H1 (cell line): Measurements from ENCODE around the gene PRR7. TPM values are rescaled to one million over a fixed set of nuclear protein-coding genes. Genes with fewer than 3 reads are reported as not detected.

Experiments
- ATF2 ChIP-seq: IDR thresholded peaks from 2 replicates; pipeline ENCODE4 v1.6.1; 2012; ENCODE audit warnings: low read length, inconsistent platforms
- polyA plus RNA-seq, 7 experiments: library from polyadenylated mRNA; depleted of rRNA in 3 of 7; stranded (reverse) in 5 of 7; unstranded in 2 of 7; fragments of >200 nt in 5 of 7; fragments of 200-250 nt in 2 of 7; gene quantifications; 1 replicate in 5 of 7; 2 replicates in 1 of 7; 4 replicates in 1 of 7; pipeline versions ENCODE4 v1.2.1 to v1.2.3, GENCODE V29; 2011 to 2013; ENCODE audit warnings: missing spikeins in 2 of 7, mixed read lengths in 2 of 7
- total RNA-seq: library from RNA; stranded (reverse); fragmentation: NEBNext Ultra II Directional; extraction: Animal tissue kit (Norgen Biotek cat#: 25700); gene quantifications from 2 replicates; pipeline ENCODE4 v1.2.1, GENCODE V29; 2021

The PRR7 gene
- total and polyA plus RNA-seq, 2 of the 8 experiments (the other 6 are each of a cell fraction or from before 2014, with no cell fraction given): 8.0 to 11.8 TPM

- TF ChIP-seq ATF2: no peak
These were observed 19.3 kb upstream of the PRR7 start (continued) for GRCh38 chr5:177427211-177427822.
